ENCODE data around the gene TAF10. TPM values are rescaled to one million over a fixed set of nuclear protein-coding genes. Genes with fewer than 3 reads are reported as not detected.

The TAF10 gene
- total and polyA plus RNA-seq, 2 of the 13 experiments (the other 11 are each of a cell fraction or from before 2014, with no cell fraction given) = 71.3 to 134 TPM

DNA sequence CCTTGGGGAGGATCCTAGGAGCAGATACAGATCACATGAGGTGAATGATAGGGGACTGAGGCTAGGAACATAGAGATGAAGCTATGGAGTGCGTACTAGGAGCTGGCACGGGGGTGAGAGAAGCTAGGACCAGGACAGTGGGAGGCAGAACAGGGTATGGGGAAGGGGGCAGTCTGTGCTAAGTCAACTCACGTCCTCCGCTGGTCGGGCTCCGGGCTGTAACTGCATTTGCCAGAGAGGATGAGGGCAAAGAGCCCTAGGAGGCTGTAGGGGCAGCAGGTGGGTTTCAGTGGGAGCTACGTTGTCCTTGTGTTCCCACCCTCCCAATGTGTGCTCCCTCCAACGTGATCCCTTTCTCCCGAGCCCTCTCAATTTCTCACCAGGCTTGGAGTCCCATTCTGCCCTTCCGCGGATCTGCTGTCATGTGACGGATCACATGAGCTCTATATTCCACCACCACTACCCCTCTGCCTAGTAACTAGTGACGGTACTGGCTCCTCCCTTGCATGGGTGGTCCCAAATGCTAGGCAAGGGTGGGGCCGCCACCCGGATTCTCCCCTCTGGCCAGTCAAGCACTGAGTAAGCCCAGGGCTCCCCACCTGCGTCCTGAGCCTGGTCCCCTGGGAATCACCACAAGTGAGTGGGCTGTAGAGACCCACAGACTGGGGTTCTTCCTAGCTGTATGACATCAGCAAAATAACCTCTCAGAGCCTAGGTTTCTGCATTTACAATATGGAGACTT is 7.2 kb upstream of the TAF10 start, which contains the start of gene TPP1 (continued):
- TF ChIP-seq, protein P1, sequence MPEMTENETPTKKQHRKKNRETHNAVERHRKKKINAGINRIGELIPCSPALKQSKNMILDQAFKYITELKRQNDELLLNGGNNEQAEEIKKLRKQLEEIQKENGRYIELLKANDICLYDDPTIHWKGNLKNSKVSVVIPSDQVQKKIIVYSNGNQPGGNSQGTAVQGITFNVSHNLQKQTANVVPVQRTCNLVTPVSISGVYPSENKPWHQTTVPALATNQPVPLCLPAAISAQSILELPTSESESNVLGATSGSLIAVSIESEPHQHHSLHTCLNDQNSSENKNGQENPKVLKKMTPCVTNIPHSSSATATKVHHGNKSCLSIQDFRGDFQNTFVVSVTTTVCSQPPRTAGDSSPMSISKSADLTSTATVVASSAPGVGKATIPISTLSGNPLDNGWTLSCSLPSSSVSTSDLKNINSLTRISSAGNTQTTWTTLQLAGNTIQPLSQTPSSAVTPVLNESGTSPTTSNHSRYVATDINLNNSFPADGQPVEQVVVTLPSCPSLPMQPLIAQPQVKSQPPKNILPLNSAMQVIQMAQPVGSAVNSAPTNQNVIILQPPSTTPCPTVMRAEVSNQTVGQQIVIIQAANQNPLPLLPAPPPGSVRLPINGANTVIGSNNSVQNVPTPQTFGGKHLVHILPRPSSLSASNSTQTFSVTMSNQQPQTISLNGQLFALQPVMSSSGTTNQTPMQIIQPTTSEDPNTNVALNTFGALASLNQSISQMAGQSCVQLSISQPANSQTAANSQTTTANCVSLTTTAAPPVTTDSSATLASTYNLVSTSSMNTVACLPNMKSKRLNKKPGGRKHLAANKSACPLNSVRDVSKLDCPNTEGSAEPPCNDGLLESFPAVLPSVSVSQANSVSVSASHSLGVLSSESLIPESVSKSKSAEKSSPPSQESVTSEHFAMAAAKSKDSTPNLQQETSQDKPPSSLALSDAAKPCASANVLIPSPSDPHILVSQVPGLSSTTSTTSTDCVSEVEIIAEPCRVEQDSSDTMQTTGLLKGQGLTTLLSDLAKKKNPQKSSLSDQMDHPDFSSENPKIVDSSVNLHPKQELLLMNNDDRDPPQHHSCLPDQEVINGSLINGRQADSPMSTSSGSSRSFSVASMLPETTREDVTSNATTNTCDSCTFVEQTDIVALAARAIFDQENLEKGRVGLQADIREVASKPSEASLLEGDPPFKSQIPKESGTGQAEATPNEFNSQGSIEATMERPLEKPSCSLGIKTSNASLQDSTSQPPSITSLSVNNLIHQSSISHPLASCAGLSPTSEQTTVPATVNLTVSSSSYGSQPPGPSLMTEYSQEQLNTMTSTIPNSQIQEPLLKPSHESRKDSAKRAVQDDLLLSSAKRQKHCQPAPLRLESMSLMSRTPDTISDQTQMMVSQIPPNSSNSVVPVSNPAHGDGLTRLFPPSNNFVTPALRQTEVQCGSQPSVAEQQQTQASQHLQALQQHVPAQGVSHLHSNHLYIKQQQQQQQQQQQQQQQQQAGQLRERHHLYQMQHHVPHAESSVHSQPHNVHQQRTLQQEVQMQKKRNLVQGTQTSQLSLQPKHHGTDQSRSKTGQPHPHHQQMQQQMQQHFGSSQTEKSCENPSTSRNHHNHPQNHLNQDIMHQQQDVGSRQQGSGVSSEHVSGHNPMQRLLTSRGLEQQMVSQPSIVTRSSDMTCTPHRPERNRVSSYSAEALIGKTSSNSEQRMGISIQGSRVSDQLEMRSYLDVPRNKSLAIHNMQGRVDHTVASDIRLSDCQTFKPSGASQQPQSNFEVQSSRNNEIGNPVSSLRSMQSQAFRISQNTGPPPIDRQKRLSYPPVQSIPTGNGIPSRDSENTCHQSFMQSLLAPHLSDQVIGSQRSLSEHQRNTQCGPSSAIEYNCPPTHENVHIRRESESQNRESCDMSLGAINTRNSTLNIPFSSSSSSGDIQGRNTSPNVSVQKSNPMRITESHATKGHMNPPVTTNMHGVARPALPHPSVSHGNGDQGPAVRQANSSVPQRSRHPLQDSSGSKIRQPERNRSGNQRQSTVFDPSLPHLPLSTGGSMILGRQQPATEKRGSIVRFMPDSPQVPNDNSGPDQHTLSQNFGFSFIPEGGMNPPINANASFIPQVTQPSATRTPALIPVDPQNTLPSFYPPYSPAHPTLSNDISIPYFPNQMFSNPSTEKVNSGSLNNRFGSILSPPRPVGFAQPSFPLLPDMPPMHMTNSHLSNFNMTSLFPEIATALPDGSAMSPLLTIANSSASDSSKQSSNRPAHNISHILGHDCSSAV (CRISPR knock-in tag; IDR thresholded peaks at IDR 0.05; ENCODE audit: borderline replicate concordance) = no peak
- TF ChIP-seq, protein P2, sequence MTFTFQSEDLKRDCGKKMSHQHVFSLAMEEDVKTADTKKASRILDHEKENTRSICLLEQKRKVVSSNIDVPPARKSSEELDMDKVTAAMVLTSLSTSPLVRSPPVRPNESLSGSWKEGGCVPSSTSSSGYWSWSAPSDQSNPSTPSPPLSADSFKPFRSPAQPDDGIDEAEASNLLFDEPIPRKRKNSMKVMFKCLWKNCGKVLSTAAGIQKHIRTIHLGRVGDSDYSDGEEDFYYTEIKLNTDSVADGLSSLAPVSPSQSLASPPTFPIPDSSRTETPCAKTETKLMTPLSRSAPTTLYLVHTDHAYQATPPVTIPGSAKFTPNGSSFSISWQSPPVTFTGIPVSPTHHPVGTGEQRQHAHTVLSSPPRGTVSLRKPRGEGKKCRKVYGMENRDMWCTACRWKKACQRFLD (CRISPR knock-in tag; IDR thresholded peaks at IDR 0.05; ENCODE audit: borderline replicate concordance) = no peak
- TF ChIP-seq GABPA (IDR thresholded peaks at IDR 0.05; ENCODE audit: low read depth, low read length) (no peak), GABPA (CRISPR knock-in tag; IDR thresholded peaks at IDR 0.05; ENCODE audit: low read depth) (peak; percentile 30; the same call in 1 of the 2 replicates), ZNF547 (CRISPR knock-in tag; IDR thresholded peaks at IDR 0.05) (no peak), RBFOX2 (IDR thresholded peaks at IDR 0.05; ENCODE audit: low read depth, low read length) (peak; percentile 53; the same call in 1 of the 2 replicates), ZNF12 (CRISPR knock-in tag; IDR thresholded peaks at IDR 0.05) (no peak), ZNF775 (CRISPR knock-in tag; IDR thresholded peaks at IDR 0.05; ENCODE audit: borderline replicate concordance) (no peak), KDM4B (CRISPR knock-in tag; IDR thresholded peaks at IDR 0.05) (no peak), KLF15 (CRISPR knock-in tag; IDR thresholded peaks at IDR 0.05; ENCODE audit: borderline replicate concordance) (no peak), ZSCAN25 (CRISPR knock-in tag; IDR thresholded peaks at IDR 0.05) (no peak), SAFB2 (CRISPR knock-in tag; IDR thresholded peaks at IDR 0.05; ENCODE audit: borderline replicate concordance, low read depth) (no peak), KDM3A (CRISPR knock-in tag; IDR thresholded peaks at IDR 0.05; ENCODE audit: low read depth) (no peak), ONECUT2 (CRISPR knock-in tag; IDR thresholded peaks at IDR 0.05) (no peak)
- TF ChIP-seq, protein P3, sequence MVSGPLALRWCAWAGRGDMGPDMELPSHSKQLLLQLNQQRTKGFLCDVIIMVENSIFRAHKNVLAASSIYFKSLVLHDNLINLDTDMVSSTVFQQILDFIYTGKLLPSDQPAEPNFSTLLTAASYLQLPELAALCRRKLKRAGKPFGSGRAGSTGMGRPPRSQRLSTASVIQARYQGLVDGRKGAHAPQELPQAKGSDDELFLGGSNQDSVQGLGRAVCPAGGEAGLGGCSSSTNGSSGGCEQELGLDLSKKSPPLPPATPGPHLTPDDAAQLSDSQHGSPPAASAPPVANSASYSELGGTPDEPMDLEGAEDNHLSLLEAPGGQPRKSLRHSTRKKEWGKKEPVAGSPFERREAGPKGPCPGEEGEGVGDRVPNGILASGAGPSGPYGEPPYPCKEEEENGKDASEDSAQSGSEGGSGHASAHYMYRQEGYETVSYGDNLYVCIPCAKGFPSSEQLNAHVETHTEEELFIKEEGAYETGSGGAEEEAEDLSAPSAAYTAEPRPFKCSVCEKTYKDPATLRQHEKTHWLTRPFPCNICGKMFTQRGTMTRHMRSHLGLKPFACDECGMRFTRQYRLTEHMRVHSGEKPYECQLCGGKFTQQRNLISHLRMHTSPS (CRISPR knock-in tag; IDR thresholded peaks at IDR 0.05; ENCODE audit: low read depth) = no peak
- TF ChIP-seq, protein P4, sequence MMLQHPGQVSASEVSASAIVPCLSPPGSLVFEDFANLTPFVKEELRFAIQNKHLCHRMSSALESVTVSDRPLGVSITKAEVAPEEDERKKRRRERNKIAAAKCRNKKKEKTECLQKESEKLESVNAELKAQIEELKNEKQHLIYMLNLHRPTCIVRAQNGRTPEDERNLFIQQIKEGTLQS (CRISPR knock-in tag; IDR thresholded peaks at IDR 0.05) = no peak
- TF ChIP-seq, protein P5, sequence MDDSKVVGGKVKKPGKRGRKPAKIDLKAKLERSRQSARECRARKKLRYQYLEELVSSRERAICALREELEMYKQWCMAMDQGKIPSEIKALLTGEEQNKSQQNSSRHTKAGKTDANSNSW (CRISPR knock-in tag; IDR thresholded peaks at IDR 0.05; ENCODE audit: borderline replicate concordance) = no peak

All from HepG2 (cell line).